BLaER1 treated with 17β-estradiol and CSF1 and Interleukin-3, amounts not matched to agents 10 nM and 100 nM (cell line): ENCODE data around the gene DHX9.
A peak's percentile ranks its signal among the peaks of the same experiment; 100 is the strongest.

Source experiments
- H3K27ac ChIP-seq, 11 experiments: shearing (Covaris generic); formaldehyde crosslinking; 2 replicates each; pipeline ENCODE4 v1.8.1; 2022
- H3K27me3 ChIP-seq, 11 experiments: shearing (Covaris generic); formaldehyde crosslinking; 2 replicates each; pipeline ENCODE4 v1.8.1; 2022
- H3K36me3 ChIP-seq, 11 experiments: shearing (Covaris generic); formaldehyde crosslinking; 2 replicates each; pipeline ENCODE4 v1.8.1; 2022
- H3K4me1 ChIP-seq, 10 experiments: shearing (Covaris generic); formaldehyde crosslinking; 2 replicates each; pipeline ENCODE4 v1.8.1; 2022
- H3K4me2 ChIP-seq, 11 experiments: shearing (Covaris generic); formaldehyde crosslinking; 2 replicates each; pipeline ENCODE4 v1.8.1; 2022
- H3K4me3 ChIP-seq, 10 experiments: shearing (Covaris generic); formaldehyde crosslinking; 2 replicates each; pipeline ENCODE4 v1.8.1; 2022
- H3K9ac ChIP-seq, 11 experiments: shearing (Covaris generic); formaldehyde crosslinking; 2 replicates each; pipeline ENCODE4 v1.8.1; 2022
- H3K9me3 ChIP-seq, 11 experiments: shearing (Covaris generic); formaldehyde crosslinking; replicated peaks in 1 of 11; 2 replicates each; pipeline ENCODE4 v1.8.1; 2022
- H4K20me1 ChIP-seq, 11 experiments: shearing (Covaris generic); formaldehyde crosslinking; 2 replicates each; pipeline ENCODE4 v1.8.1; 2022
- Cebpa-rat ChIP-seq, 11 experiments: shearing (Covaris generic); IDR thresholded peaks; 2 replicates each; pipeline ENCODE4 v1.8.1; 2022

DHX9 gene

GRCh38 chr1:182803846-182804245 lies 35.3 kb upstream of the DHX9 start:
- H3K4me3 ChIP-seq: no peak overlapping the region
- peaks cover 0 to 96% (median 0%) of the 10 kb centered on the region in 10 experiments; a peak in 6 of 20 replicates for H3K4me1 ChIP-seq
- H3K4me2 ChIP-seq: peak overlapping the region in 2 of 11 experiments; percentile 30 to 39; a peak in 1 of 22 replicates
- H3K27ac ChIP-seq: peak overlapping the region in 1 of 11 experiments; percentile 9; a peak in 1 of 22 replicates
- H3K9me3 ChIP-seq: no peaks in the 10 kb centered on the region; a peak in 1 of 22 replicates
- peak overlapping the region in 1 of 11 experiments; percentile 47; a peak in 1 of 22 replicates for H3K9ac ChIP-seq
- no peaks in the 10 kb centered on the region for H3K27me3 ChIP-seq
- no peak for TF ChIP-seq Cebpa-rat (IDR thresholded peaks at IDR 0.05)
- peaks cover 0 to 100% (median 28%) of the 10 kb centered on the region in 11 experiments; a peak in 15 of 22 replicates for H3K36me3 ChIP-seq
- H4K20me1 ChIP-seq: peaks cover 0 to 100% (median 0%) of the 10 kb centered on the region in 11 experiments; a peak in 6 of 22 replicates

- Histone ChIP-seq H3K27ac (no peak overlapping the region), H3K9ac (peak overlapping the region in 2 of 11 experiments; percentile 19 to 41; a peak in 2 of 22 replicates), H3K27me3 (no peaks in the 10 kb centered on the region), H3K9me3 (no peaks in the 10 kb centered on the region; a peak in 1 of 22 replicates), H3K4me3 (no peak overlapping the region), H3K36me3 (peaks cover 0 to 100% (median 28%) of the 10 kb centered on the region in 11 experiments; a peak in 15 of 22 replicates), H3K4me1 (peaks cover 0 to 88% (median 0%) of the 10 kb centered on the region in 10 experiments; a peak in 7 of 20 replicates), H3K4me2 (peak overlapping the region in 2 of 11 experiments; percentile 11 to 55; a peak in 3 of 22 replicates), H4K20me1 (peaks cover 0 to 100% (median 0%) of the 10 kb centered on the region in 11 experiments; a peak in 6 of 22 replicates)
- no peak for TF ChIP-seq Cebpa-rat (IDR thresholded peaks at IDR 0.05)
These were observed 33.0 kb upstream of the DHX9 start for GRCh38 chr1:182806015-182806678.

GRCh38 chr1:182807907-182808306 lies 31.2 kb upstream of the DHX9 start:
- Histone ChIP-seq H3K9ac (no peak overlapping the region; a peak in 1 of 22 replicates), H3K4me1 (peaks cover 0 to 71% (median 0%) of the 10 kb centered on the region in 10 experiments; a peak in 7 of 20 replicates), H3K9me3 (no peaks in the 10 kb centered on the region; a peak in 1 of 22 replicates), H3K4me2 (peak overlapping the region in 2 of 11 experiments; percentile 10 to 13; a peak in 1 of 22 replicates), H3K27ac (no peak overlapping the region), H3K4me3 (no peak overlapping the region), H3K27me3 (no peaks in the 10 kb centered on the region), H4K20me1 (peaks cover 0 to 100% (median 0%) of the 10 kb centered on the region in 11 experiments; a peak in 7 of 22 replicates), H3K36me3 (peaks cover 0 to 100% (median 28%) of the 10 kb centered on the region in 11 experiments; a peak in 15 of 22 replicates)
- TF ChIP-seq Cebpa-rat (IDR thresholded peaks at IDR 0.05): no peak

GRCh38 chr1:182809414-182809957 lies 29.7 kb upstream of the DHX9 start:
- H3K9ac ChIP-seq: no peak overlapping the region
- H3K4me3 ChIP-seq: no peak overlapping the region
- no peaks in the 10 kb centered on the region; a peak in 1 of 22 replicates for H3K9me3 ChIP-seq
- peak overlapping the region in 1 of 11 experiments; percentile 8; a peak in 1 of 22 replicates for H3K27ac ChIP-seq
- peak overlapping the region in 3 of 11 experiments; percentile 2 to 28 (median 15); a peak in 4 of 22 replicates for H3K4me2 ChIP-seq
- H3K27me3 ChIP-seq: no peaks in the 10 kb centered on the region
- peaks cover 0 to 55% (median 0%) of the 10 kb centered on the region in 10 experiments; a peak in 7 of 20 replicates for H3K4me1 ChIP-seq
- H4K20me1 ChIP-seq: peaks cover 0 to 100% (median 0%) of the 10 kb centered on the region in 11 experiments; a peak in 7 of 22 replicates
- H3K36me3 ChIP-seq: peaks cover 0 to 100% (median 23%) of the 10 kb centered on the region in 11 experiments; a peak in 14 of 22 replicates
- TF ChIP-seq Cebpa-rat (IDR thresholded peaks at IDR 0.05): no peak

GRCh38 chr1:182811975-182812722 lies 27.0 kb upstream of the DHX9 start:
- peaks cover 0 to 100% (median 24%) of the 10 kb centered on the region in 11 experiments; a peak in 15 of 22 replicates for H3K36me3 ChIP-seq
- no peak overlapping the region for H3K4me2 ChIP-seq
- no peak overlapping the region for H3K27ac ChIP-seq
- H3K9ac ChIP-seq: no peak overlapping the region
- H3K27me3 ChIP-seq: no peaks in the 10 kb centered on the region
- H3K4me3 ChIP-seq: no peak overlapping the region
- no peaks in the 10 kb centered on the region for H3K9me3 ChIP-seq
- no peak for TF ChIP-seq Cebpa-rat (IDR thresholded peaks at IDR 0.05)
- H3K4me1 ChIP-seq: peaks cover 0 to 28% (median 0%) of the 10 kb centered on the region in 10 experiments; a peak in 6 of 20 replicates
- peaks cover 0 to 100% (median 0%) of the 10 kb centered on the region in 11 experiments; a peak in 7 of 22 replicates for H4K20me1 ChIP-seq

GRCh38 chr1:182816863-182817262 lies 22.3 kb upstream of the DHX9 start:
- H3K4me1 ChIP-seq: peaks cover 0 to 24% (median 4%) of the 10 kb centered on the region in 10 experiments; a peak in 7 of 20 replicates
- no peak overlapping the region for H3K4me2 ChIP-seq
- H3K9me3 ChIP-seq: no peaks in the 10 kb centered on the region
- peaks cover 6 to 100% (median 35%) of the 10 kb centered on the region in 11 experiments; a peak in 16 of 22 replicates for H3K36me3 ChIP-seq
- no peak overlapping the region for H3K9ac ChIP-seq
- no peak overlapping the region; a peak in 1 of 22 replicates for H3K27ac ChIP-seq
- peaks cover 0 to 100% (median 0%) of the 10 kb centered on the region in 11 experiments; a peak in 7 of 22 replicates for H4K20me1 ChIP-seq
- H3K27me3 ChIP-seq: no peaks in the 10 kb centered on the region
- no peak overlapping the region for H3K4me3 ChIP-seq
- no peak for TF ChIP-seq Cebpa-rat (IDR thresholded peaks at IDR 0.05)

GRCh38 chr1:182817802-182818201 lies 21.3 kb upstream of the DHX9 start:
- Histone ChIP-seq H3K9me3 (no peaks in the 10 kb centered on the region), H3K36me3 (peaks cover 6 to 100% (median 35%) of the 10 kb centered on the region in 11 experiments; a peak in 16 of 22 replicates), H3K4me2 (peak overlapping the region in 1 of 11 experiments; percentile 21; a peak in 3 of 22 replicates), H3K4me1 (peaks cover 0 to 34% (median 5%) of the 10 kb centered on the region in 10 experiments; a peak in 8 of 20 replicates), H3K9ac (no peak overlapping the region), H3K27me3 (no peaks in the 10 kb centered on the region), H3K4me3 (no peak overlapping the region), H3K27ac (no peak overlapping the region), H4K20me1 (peaks cover 0 to 100% (median 0%) of the 10 kb centered on the region in 11 experiments; a peak in 6 of 22 replicates)
- no peak for TF ChIP-seq Cebpa-rat (IDR thresholded peaks at IDR 0.05)

- H4K20me1 ChIP-seq: peaks cover 0 to 100% (median 0%) of the 10 kb centered on the region in 11 experiments; a peak in 6 of 22 replicates
- TF ChIP-seq Cebpa-rat (IDR thresholded peaks at IDR 0.05): no peak
- no peaks in the 10 kb centered on the region for H3K9me3 ChIP-seq
- H3K4me2 ChIP-seq: peak overlapping the region in 1 of 11 experiments; percentile 59; a peak in 2 of 22 replicates
- H3K36me3 ChIP-seq: peaks cover 0 to 100% (median 11%) of the 10 kb centered on the region in 11 experiments; a peak in 10 of 22 replicates
- H3K4me1 ChIP-seq: peaks cover 0 to 68% (median 0%) of the 10 kb centered on the region in 10 experiments; a peak in 5 of 20 replicates
- no peak overlapping the region for H3K9ac ChIP-seq
- no peak overlapping the region for H3K4me3 ChIP-seq
- no peaks in the 10 kb centered on the region for H3K27me3 ChIP-seq
- no peak overlapping the region for H3K27ac ChIP-seq
These were observed 15.9 kb upstream of the DHX9 start for GRCh38 chr1:182823220-182823619.
